ENCODE measurements around the gene C1orf159. TPM values are rescaled to one million over a fixed set of nuclear protein-coding genes. Genes with fewer than 3 reads are reported as not detected.
"Not testable (repeated sequence)": the region's sequence is repeated elsewhere in the genome, so short reads cannot be mapped to it uniquely, and the experiment has no call there.

C1orf159 gene
- total RNA-seq, 4 donors from 2014 or later, result 12.8 to 48.4 (median 19.7) TPM

GRCh38 chr1:1059494-1060280, 56.2 kb downstream of the C1orf159 start:
- no peak for TF ChIP-seq EP300 (IDR thresholded peaks at IDR 0.05)
- H3K27ac ChIP-seq, result no peak overlapping the region
- H3K36me3 ChIP-seq, result peaks cover 8% of the 10 kb centered on the region

GRCh38 chr1:1058921-1059493, 56.9 kb downstream of the C1orf159 start:
- peaks cover 76% of the 10 kb centered on the region for H3K27me3 ChIP-seq
- DNase-seq (ENCODE audit: low spot score in 2 of 2), result no peak
- no peak overlapping the region for H3K27ac ChIP-seq
- peaks cover 14% of the 10 kb centered on the region for H3K36me3 ChIP-seq
- H3K9me3 ChIP-seq, result no peaks in the 10 kb centered on the region
- H3K4me3 ChIP-seq, result peak overlapping the region; percentile 57
- H3K4me1 ChIP-seq, result peaks cover 42% of the 10 kb centered on the region
- no peak for TF ChIP-seq POLR2A (IDR thresholded peaks at IDR 0.05)
- TF ChIP-seq POLR2AphosphoS5 (IDR thresholded peaks at IDR 0.05), result no peak
- TF ChIP-seq, protein P1, sequence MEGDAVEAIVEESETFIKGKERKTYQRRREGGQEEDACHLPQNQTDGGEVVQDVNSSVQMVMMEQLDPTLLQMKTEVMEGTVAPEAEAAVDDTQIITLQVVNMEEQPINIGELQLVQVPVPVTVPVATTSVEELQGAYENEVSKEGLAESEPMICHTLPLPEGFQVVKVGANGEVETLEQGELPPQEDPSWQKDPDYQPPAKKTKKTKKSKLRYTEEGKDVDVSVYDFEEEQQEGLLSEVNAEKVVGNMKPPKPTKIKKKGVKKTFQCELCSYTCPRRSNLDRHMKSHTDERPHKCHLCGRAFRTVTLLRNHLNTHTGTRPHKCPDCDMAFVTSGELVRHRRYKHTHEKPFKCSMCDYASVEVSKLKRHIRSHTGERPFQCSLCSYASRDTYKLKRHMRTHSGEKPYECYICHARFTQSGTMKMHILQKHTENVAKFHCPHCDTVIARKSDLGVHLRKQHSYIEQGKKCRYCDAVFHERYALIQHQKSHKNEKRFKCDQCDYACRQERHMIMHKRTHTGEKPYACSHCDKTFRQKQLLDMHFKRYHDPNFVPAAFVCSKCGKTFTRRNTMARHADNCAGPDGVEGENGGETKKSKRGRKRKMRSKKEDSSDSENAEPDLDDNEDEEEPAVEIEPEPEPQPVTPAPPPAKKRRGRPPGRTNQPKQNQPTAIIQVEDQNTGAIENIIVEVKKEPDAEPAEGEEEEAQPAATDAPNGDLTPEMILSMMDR (IDR thresholded peaks at IDR 0.05), result no peak
- TF ChIP-seq EP300 (IDR thresholded peaks at IDR 0.05), result no peak
- WGBS, result 3% methylated on average over 17 of the region's 48 CpGs

More at GRCh38 chr1:1059494-1060280, 56.2 kb downstream of the C1orf159 start:
- 4% methylated on average over 52 of the region's 69 CpGs for WGBS
- peaks cover 48% of the 10 kb centered on the region for H3K4me1 ChIP-seq
- peak in 1 of 2 donors; percentile 91 for DNase-seq (ENCODE audit: low spot score in 2 of 2)
- H3K4me3 ChIP-seq, result peak overlapping the region; percentile 57
- peaks cover 83% of the 10 kb centered on the region for H3K27me3 ChIP-seq
- no peaks in the 10 kb centered on the region for H3K9me3 ChIP-seq

- WGBS, result 26% methylated on average over 24 of the region's 24 CpGs
These were observed 57.6 kb downstream of the C1orf159 start for GRCh38 chr1:1058088-1058905.

GRCh38 chr1:1057769-1058087, 58.2 kb downstream of the C1orf159 start:
- H3K36me3 ChIP-seq, result peaks cover 26% of the 10 kb centered on the region
- DNase-seq (ENCODE audit: low spot score in 2 of 2); H3K9me3 ChIP-seq; H3K27ac ChIP-seq; H3K4me3 ChIP-seq: not testable (repeated sequence)
- WGBS, result 78% methylated on average over 15 of the region's 15 CpGs
- peaks cover 33% of the 10 kb centered on the region for H3K4me1 ChIP-seq
- H3K27me3 ChIP-seq, result peaks cover 64% of the 10 kb centered on the region

More at GRCh38 chr1:1058088-1058905, 57.6 kb downstream of the C1orf159 start:
- Histone ChIP-seq H3K9me3 (no peaks in the 10 kb centered on the region), H3K27ac (no peak overlapping the region), H3K36me3 (peaks cover 21% of the 10 kb centered on the region), H3K4me3 (peak overlapping the region; percentile 57), H3K27me3 (peaks cover 69% of the 10 kb centered on the region), H3K4me1 (peaks cover 36% of the 10 kb centered on the region)
- no peak for DNase-seq (ENCODE audit: low spot score in 2 of 2)
- no peak for TF ChIP-seq POLR2AphosphoS5 (IDR thresholded peaks at IDR 0.05)
- TF ChIP-seq, protein P1 (IDR thresholded peaks at IDR 0.05), result no peak
- no peak for TF ChIP-seq EP300 (IDR thresholded peaks at IDR 0.05)
- no peak for TF ChIP-seq POLR2A (IDR thresholded peaks at IDR 0.05)

DNA sequence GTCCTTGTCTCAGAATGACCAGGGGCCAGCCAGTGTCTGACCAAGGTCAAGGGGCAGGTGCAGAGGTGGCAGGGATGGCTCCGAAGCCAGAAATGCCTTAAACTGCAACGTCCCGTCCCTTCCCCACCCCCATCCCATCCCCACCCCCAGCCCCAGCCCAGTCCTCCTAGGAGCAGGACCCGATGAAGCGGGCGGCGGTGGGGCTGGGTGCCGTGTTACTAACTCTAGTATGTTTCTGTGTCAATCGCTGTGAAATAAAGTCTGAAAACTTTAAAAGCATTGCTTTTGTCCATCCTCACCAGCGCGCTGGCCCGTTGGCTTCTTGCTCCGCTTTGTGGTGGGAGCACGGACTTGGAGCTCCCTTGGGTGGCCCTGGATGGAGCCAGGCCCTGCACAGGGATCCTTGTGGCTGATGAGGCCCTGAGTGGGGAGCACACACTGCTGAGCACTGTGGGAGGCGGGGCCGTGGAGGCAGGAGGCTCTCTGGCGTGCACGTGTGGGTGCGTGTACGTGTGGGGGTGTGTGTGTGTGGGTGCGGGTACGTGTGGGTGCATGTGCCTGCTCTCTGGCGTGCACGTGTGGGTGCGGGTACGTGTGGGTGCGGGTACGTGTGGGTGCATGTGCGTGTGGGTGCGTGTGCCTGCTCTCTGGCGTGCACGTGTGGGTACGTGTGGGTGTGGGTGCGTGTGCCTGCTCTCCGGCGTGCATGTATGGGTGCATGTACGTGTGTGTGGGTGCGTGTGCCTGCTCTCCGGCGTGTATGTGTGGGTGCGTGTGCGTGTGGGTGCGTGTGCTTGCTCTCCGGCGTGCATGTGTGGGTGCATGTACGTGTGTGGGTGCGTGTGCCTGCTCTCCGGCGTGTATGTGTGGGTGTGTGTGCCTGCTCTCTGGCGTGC, 59.8 kb downstream of the C1orf159 start:
- WGBS, result 80% methylated on average over 40 of the region's 50 CpGs
- TF ChIP-seq POLR2AphosphoS5 (IDR thresholded peaks at IDR 0.05) (no peak), EP300 (IDR thresholded peaks at IDR 0.05) (no peak), POLR2A (IDR thresholded peaks at IDR 0.05) (no peak)
- TF ChIP-seq, protein P1 (IDR thresholded peaks at IDR 0.05), result no peak

More for the DNA sequence above, 59.8 kb downstream of the C1orf159 start:
- Histone ChIP-seq H3K4me3 (no peak overlapping the region), H3K27ac (no peak overlapping the region), H3K9me3 (no peaks in the 10 kb centered on the region), H3K27me3 (peaks cover 49% of the 10 kb centered on the region), H3K36me3 (peaks cover 37% of the 10 kb centered on the region), H3K4me1 (peaks cover 27% of the 10 kb centered on the region)
- DNase-seq (ENCODE audit: low spot score in 2 of 2), result no peak
